Tibial nerve (tissue), 4 donors: ENCODE data around the gene GAL.

Experiments used
- CTCF ChIP-seq, 5 experiments: fragments of 200-600 bp in 3 of 5; fragments of 450-650 bp in 2 of 5; sonication (generic) in 3 of 5; IDR thresholded peaks; one replicate each; pipeline ENCODE4 v1.5.1; 2016 to 2019; ENCODE audit warnings: antibody characterized with exemption in 5 of 5, mild to moderate bottlenecking in 3 of 5, moderate library complexity in 2 of 5
- EP300 ChIP-seq, 2 donors: sonication (generic); formaldehyde crosslinking; IDR thresholded peaks; one replicate each; pipeline ENCODE4 v1.6.1; 2017; ENCODE audit warnings: antibody characterized with exemption in 2 of 2, mild to moderate bottlenecking in 1 of 2
- POLR2A ChIP-seq, 2 donors: fragments of 450-650 bp; IDR thresholded peaks; one replicate each; pipeline ENCODE4 v1.6.1; 2017; ENCODE audit warnings: antibody characterized with exemption in 2 of 2, mild to moderate bottlenecking in 2 of 2, moderate library complexity in 2 of 2

GRCh38 chr11:68683536-68684384 lies 584 bp upstream of the GAL start:
- TF ChIP-seq POLR2A (IDR thresholded peaks at IDR 0.05), result no peak
- TF ChIP-seq CTCF (IDR thresholded peaks at IDR 0.05), result no peak
- no peak for TF ChIP-seq EP300 (IDR thresholded peaks at IDR 0.05)
